GM23338 (cell line): Measurements from ENCODE around the gene PDZK1IP1. TPM values are rescaled to one million over a fixed set of nuclear protein-coding genes. Genes with fewer than 3 reads are reported as not detected.

ENCODE experiments used
- ATAC-seq: fragments of 200-7000 bp; cut with Tn5 transposase; 3 replicates; pipeline ENCODE4 v1.9.1; 2020
- DNase-seq: peaks from one replicate; pipeline ENCODE4 v3.0.0-alpha.2; 2015; ENCODE audit warnings: low spot score
- H2AFZ ChIP-seq: fragments of 200-600 bp; sonication (generic); 2 replicates; pipeline ENCODE4 v1.8.0; 2016; ENCODE audit warnings: antibody characterized with exemption, mild to moderate bottlenecking, moderate library complexity
- H3F3A ChIP-seq: fragments of 200-600 bp; sonication (generic); replicated peaks from 2 replicates; pipeline ENCODE4 v1.8.0; 2017; ENCODE audit warnings: antibody characterized with exemption, mixed run types, low read depth
- H3K27ac ChIP-seq: fragments of 200-600 bp; sonication (generic); 2 replicates; pipeline ENCODE4 v1.6.1; 2016; ENCODE audit warnings: low read depth
- H3K27me3 ChIP-seq: fragments of 200-600 bp; sonication (generic); 2 replicates; pipeline ENCODE4 v1.8.0; 2016; ENCODE audit warnings: mild to moderate bottlenecking, mixed run types, moderate library complexity; ENCODE audit not compliant: insufficient read depth
- H3K36me3 ChIP-seq: fragments of 200-600 bp; sonication (generic); 2 replicates; pipeline ENCODE4 v1.8.0; 2016; ENCODE audit warnings: mild to moderate bottlenecking; ENCODE audit not compliant: insufficient read depth
- H3K4me1 ChIP-seq: fragments of 200-600 bp; sonication (generic); 2 replicates; pipeline ENCODE4 v1.8.0; 2016; ENCODE audit warnings: mild to moderate bottlenecking, moderate library complexity; ENCODE audit not compliant: insufficient read depth
- H3K4me2 ChIP-seq: fragments of 200-600 bp; sonication (generic); 2 replicates; pipeline ENCODE4 v1.7.1; 2017; ENCODE audit warnings: mixed run types
- H3K4me3 ChIP-seq: fragments of 200-600 bp; sonication (generic); 2 replicates; pipeline ENCODE4 v1.6.1; 2016; ENCODE audit warnings: mixed run types
- H3K79me2 ChIP-seq: fragments of 200-600 bp; sonication (generic); replicated peaks from 2 replicates; pipeline ENCODE4 v1.8.0; 2017; ENCODE audit warnings: mild to moderate bottlenecking; ENCODE audit not compliant: insufficient read depth
- H3K9me2 ChIP-seq: fragments of 200-600 bp; sonication (generic); 2 replicates; pipeline ENCODE4 v1.8.0; 2017; ENCODE audit not compliant: insufficient read depth
- H4K20me1 ChIP-seq: fragments of 200-600 bp; sonication (generic); replicated peaks from 2 replicates; pipeline ENCODE4 v1.8.0; 2017; ENCODE audit warnings: mild to moderate bottlenecking; ENCODE audit not compliant: insufficient read depth
- H3K27ac Mint-ChIP-seq: 2 replicates; pipeline ENCODE4 v1.8.0; 2020; ENCODE audit warnings: inconsistent platforms, mild to moderate bottlenecking, moderate library complexity, mixed read lengths
- H3K27me3 Mint-ChIP-seq: 3 replicates; pipeline ENCODE4 v1.8.0; 2022; ENCODE audit warnings: low read depth, mild to moderate bottlenecking, moderate library complexity, mixed read lengths, inconsistent platforms; ENCODE audit not compliant: insufficient read depth, poor library complexity
- H3K36me3 Mint-ChIP-seq: 3 replicates; pipeline ENCODE4 v1.8.0; 2021; ENCODE audit warnings: low read depth, mild to moderate bottlenecking, inconsistent platforms, moderate library complexity, mixed read lengths
- H3K4me1 Mint-ChIP-seq: 3 replicates; pipeline ENCODE4 v1.8.0; 2020; ENCODE audit warnings: mild to moderate bottlenecking, inconsistent platforms, mixed read lengths
- H3K4me3 Mint-ChIP-seq: 3 replicates; pipeline ENCODE4 v1.8.0; 2021; ENCODE audit warnings: moderate library complexity, mild to moderate bottlenecking, inconsistent platforms, mixed read lengths
- H3K9me3 Mint-ChIP-seq: 3 replicates; pipeline ENCODE4 v1.8.0; 2020; ENCODE audit warnings: moderate library complexity, mild to moderate bottlenecking, inconsistent platforms, mixed read lengths
- CREB1 ChIP-seq: fragments of 250-450 bp; sonication (Bioruptor Pico); IDR thresholded peaks from 2 replicates; pipeline ENCODE4 v1.5.0; 2020; ENCODE audit warnings: low read depth, mild to moderate bottlenecking, moderate library complexity
- EZH2phosphoT487 ChIP-seq: fragments of 200-600 bp; sonication (generic); IDR thresholded peaks from one replicate; pipeline ENCODE4 v1.8.1; 2018; ENCODE audit warnings: antibody characterized with exemption; ENCODE audit not compliant: unreplicated experiment
- JUNB ChIP-seq: IDR thresholded peaks from one replicate; pipeline ENCODE4 v1.6.1; 2016; ENCODE audit warnings: antibody characterized with exemption; ENCODE audit not compliant: unreplicated experiment
- NANOG ChIP-seq: IDR thresholded peaks from 2 replicates; pipeline ENCODE4 v1.6.1; 2016; ENCODE audit warnings: antibody characterized with exemption, borderline replicate concordance
- ZNF114 ChIP-seq: fragments of 250-450 bp; sonication (Bioruptor Pico); IDR thresholded peaks from 2 replicates; pipeline ENCODE4 v1.5.0; 2020; ENCODE audit warnings: mild to moderate bottlenecking, moderate library complexity
- ZNF331 ChIP-seq: fragments of 250-450 bp; sonication (Bioruptor Pico); IDR thresholded peaks from 2 replicates; pipeline ENCODE4 v1.5.0; 2020; ENCODE audit warnings: low read depth, mild to moderate bottlenecking, moderate library complexity
- polyA plus RNA-seq: library from polyadenylated mRNA; unstranded; fragments of >200 nt; fragmentation: Nextera tagmentation; extraction: Ambion mirVana; gene quantifications from 2 replicates; pipeline ENCODE4 v1.2.1, GENCODE V29; 2016
- total RNA-seq: library from RNA; depleted of rRNA; stranded (reverse); fragments of >200 nt; shearing (Covaris generic); gene quantifications from 2 replicates; pipeline ENCODE4 v1.2.3, GENCODE V29; 2014
- TF ChIP-seq, protein P1 (sequence below): IDR thresholded peaks from one replicate; pipeline ENCODE4 v1.6.1; 2018; ENCODE audit warnings: antibody characterized with exemption; ENCODE audit not compliant: unreplicated experiment
- TF ChIP-seq, protein P2 (sequence below): fragments of 250-450 bp; sonication (Bioruptor Pico); IDR thresholded peaks from 2 replicates; pipeline ENCODE4 v1.5.0; 2020; ENCODE audit warnings: mild to moderate bottlenecking, moderate library complexity
- TF ChIP-seq, protein P3 (sequence below): IDR thresholded peaks from 2 replicates; pipeline ENCODE4 v1.6.1; 2016; ENCODE audit warnings: antibody characterized with exemption
- TF ChIP-seq, protein P4 (sequence below), 2 experiments: fragments of 200-600 bp in 1 of 2; sonication (generic) in 1 of 2; conservative IDR thresholded peaks; 2 replicates each; pipeline versions ENCODE4 v1.5.1 to v1.6.1; 2016 to 2017; ENCODE audit warnings: antibody characterized with exemption in 2 of 2, low read depth in 2 of 2, mild to moderate bottlenecking in 2 of 2, moderate library complexity in 1 of 2

The PDZK1IP1 gene
- total and polyA plus RNA-seq, 2 experiments from 2014 or later = not detected

DNA sequence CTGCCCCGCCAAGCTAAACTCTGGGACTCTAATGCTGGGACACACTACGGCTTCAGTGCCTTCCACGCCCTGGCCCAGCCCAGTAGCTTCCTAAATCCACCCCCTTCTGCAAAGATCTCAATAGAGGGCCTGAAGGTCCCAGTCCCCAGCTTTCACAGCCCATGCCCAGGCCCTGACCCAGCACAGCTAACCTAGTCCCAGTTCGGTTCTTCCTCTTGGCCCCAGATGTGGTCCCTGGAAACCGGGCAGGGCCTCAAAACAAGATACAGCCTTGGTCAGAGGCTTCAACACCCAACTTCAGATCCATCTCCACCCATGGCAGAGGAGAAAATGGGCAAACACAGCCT lies 646 bp upstream of the PDZK1IP1 start:
- no peak for ATAC-seq
- Histone ChIP-seq H3F3A (no peaks in the 10 kb centered on the region), H3K4me2 (no peak overlapping the region), H3K79me2 (no peaks in the 10 kb centered on the region), H3K27ac (no peak overlapping the region), H3K36me3 (no peaks in the 10 kb centered on the region), H2AFZ (no peak overlapping the region), H3K4me3 (no peak overlapping the region), H4K20me1 (peaks cover 7% of the 10 kb centered on the region; the same call in 1 of the 2 replicates), H3K9me2 (0 out of 2 replicates have a peak, but pooled peaks cover 3% of the 10 kb centered on the region), H3K4me1 (peaks cover 25% of the 10 kb centered on the region), H3K27me3 (peaks cover 24% of the 10 kb centered on the region)
- H3K4me3 Mint-ChIP-seq = no peak overlapping the region
- TF ChIP-seq JUNB (no peak), CREB1 (CRISPR knock-in tag) (no peak), NANOG (no peak), ZNF114 (CRISPR knock-in tag) (no peak), ZNF331 (no peak), EZH2phosphoT487 (no peak)
- TF ChIP-seq, protein P1, sequence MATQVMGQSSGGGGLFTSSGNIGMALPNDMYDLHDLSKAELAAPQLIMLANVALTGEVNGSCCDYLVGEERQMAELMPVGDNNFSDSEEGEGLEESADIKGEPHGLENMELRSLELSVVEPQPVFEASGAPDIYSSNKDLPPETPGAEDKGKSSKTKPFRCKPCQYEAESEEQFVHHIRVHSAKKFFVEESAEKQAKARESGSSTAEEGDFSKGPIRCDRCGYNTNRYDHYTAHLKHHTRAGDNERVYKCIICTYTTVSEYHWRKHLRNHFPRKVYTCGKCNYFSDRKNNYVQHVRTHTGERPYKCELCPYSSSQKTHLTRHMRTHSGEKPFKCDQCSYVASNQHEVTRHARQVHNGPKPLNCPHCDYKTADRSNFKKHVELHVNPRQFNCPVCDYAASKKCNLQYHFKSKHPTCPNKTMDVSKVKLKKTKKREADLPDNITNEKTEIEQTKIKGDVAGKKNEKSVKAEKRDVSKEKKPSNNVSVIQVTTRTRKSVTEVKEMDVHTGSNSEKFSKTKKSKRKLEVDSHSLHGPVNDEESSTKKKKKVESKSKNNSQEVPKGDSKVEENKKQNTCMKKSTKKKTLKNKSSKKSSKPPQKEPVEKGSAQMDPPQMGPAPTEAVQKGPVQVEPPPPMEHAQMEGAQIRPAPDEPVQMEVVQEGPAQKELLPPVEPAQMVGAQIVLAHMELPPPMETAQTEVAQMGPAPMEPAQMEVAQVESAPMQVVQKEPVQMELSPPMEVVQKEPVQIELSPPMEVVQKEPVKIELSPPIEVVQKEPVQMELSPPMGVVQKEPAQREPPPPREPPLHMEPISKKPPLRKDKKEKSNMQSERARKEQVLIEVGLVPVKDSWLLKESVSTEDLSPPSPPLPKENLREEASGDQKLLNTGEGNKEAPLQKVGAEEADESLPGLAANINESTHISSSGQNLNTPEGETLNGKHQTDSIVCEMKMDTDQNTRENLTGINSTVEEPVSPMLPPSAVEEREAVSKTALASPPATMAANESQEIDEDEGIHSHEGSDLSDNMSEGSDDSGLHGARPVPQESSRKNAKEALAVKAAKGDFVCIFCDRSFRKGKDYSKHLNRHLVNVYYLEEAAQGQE = no peak
- TF ChIP-seq, protein P2, sequence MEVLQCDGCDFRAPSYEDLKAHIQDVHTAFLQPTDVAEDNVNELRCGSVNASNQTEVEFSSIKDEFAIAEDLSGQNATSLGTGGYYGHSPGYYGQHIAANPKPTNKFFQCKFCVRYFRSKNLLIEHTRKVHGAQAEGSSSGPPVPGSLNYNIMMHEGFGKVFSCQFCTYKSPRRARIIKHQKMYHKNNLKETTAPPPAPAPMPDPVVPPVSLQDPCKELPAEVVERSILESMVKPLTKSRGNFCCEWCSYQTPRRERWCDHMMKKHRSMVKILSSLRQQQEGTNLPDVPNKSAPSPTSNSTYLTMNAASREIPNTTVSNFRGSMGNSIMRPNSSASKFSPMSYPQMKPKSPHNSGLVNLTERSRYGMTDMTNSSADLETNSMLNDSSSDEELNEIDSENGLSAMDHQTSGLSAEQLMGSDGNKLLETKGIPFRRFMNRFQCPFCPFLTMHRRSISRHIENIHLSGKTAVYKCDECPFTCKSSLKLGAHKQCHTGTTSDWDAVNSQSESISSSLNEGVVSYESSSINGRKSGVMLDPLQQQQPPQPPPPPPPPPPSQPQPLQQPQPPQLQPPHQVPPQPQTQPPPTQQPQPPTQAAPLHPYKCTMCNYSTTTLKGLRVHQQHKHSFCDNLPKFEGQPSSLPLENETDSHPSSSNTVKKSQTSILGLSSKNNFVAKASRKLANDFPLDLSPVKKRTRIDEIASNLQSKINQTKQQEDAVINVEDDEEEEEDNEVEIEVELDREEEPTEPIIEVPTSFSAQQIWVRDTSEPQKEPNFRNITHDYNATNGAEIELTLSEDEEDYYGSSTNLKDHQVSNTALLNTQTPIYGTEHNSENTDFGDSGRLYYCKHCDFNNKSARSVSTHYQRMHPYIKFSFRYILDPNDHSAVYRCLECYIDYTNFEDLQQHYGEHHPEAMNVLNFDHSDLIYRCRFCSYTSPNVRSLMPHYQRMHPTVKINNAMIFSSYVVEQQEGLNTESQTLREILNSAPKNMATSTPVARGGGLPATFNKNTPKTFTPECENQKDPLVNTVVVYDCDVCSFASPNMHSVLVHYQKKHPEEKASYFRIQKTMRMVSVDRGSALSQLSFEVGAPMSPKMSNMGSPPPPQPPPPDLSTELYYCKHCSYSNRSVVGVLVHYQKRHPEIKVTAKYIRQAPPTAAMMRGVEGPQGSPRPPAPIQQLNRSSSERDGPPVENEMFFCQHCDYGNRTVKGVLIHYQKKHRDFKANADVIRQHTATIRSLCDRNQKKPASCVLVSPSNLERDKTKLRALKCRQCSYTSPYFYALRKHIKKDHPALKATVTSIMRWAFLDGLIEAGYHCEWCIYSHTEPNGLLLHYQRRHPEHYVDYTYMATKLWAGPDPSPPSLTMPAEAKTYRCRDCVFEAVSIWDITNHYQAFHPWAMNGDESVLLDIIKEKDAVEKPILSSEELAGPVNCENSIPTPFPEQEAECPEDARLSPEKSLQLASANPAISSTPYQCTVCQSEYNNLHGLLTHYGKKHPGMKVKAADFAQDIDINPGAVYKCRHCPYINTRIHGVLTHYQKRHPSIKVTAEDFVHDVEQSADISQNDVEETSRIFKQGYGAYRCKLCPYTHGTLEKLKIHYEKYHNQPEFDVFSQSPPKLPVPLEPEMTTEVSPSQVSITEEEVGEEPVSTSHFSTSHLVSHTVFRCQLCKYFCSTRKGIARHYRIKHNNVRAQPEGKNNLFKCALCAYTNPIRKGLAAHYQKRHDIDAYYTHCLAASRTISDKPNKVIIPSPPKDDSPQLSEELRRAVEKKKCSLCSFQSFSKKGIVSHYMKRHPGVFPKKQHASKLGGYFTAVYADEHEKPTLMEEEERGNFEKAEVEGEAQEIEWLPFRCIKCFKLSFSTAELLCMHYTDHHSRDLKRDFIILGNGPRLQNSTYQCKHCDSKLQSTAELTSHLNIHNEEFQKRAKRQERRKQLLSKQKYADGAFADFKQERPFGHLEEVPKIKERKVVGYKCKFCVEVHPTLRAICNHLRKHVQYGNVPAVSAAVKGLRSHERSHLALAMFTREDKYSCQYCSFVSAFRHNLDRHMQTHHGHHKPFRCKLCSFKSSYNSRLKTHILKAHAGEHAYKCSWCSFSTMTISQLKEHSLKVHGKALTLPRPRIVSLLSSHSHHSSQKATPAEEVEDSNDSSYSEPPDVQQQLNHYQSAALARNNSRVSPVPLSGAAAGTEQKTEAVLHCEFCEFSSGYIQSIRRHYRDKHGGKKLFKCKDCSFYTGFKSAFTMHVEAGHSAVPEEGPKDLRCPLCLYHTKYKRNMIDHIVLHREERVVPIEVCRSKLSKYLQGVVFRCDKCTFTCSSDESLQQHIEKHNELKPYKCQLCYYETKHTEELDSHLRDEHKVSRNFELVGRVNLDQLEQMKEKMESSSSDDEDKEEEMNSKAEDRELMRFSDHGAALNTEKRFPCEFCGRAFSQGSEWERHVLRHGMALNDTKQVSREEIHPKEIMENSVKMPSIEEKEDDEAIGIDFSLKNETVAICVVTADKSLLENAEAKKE = no peak
- TF ChIP-seq, protein P3, sequence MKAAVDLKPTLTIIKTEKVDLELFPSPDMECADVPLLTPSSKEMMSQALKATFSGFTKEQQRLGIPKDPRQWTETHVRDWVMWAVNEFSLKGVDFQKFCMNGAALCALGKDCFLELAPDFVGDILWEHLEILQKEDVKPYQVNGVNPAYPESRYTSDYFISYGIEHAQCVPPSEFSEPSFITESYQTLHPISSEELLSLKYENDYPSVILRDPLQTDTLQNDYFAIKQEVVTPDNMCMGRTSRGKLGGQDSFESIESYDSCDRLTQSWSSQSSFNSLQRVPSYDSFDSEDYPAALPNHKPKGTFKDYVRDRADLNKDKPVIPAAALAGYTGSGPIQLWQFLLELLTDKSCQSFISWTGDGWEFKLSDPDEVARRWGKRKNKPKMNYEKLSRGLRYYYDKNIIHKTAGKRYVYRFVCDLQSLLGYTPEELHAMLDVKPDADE = no peak
- TF ChIP-seq, protein P4, sequence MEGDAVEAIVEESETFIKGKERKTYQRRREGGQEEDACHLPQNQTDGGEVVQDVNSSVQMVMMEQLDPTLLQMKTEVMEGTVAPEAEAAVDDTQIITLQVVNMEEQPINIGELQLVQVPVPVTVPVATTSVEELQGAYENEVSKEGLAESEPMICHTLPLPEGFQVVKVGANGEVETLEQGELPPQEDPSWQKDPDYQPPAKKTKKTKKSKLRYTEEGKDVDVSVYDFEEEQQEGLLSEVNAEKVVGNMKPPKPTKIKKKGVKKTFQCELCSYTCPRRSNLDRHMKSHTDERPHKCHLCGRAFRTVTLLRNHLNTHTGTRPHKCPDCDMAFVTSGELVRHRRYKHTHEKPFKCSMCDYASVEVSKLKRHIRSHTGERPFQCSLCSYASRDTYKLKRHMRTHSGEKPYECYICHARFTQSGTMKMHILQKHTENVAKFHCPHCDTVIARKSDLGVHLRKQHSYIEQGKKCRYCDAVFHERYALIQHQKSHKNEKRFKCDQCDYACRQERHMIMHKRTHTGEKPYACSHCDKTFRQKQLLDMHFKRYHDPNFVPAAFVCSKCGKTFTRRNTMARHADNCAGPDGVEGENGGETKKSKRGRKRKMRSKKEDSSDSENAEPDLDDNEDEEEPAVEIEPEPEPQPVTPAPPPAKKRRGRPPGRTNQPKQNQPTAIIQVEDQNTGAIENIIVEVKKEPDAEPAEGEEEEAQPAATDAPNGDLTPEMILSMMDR (conservative IDR thresholded peaks at IDR 0.05; ENCODE audit: low read depth in 2 of 2) = no peak
- peaks cover 37% of the 10 kb centered on the region for H3K27me3 Mint-ChIP-seq
- H3K9me3 Mint-ChIP-seq = peaks cover 4% of the 10 kb centered on the region; the same call in 1 of the 3 replicates
- DNase-seq = no peak
- H3K27ac Mint-ChIP-seq = no peak overlapping the region
- H3K36me3 Mint-ChIP-seq = no peaks in the 10 kb centered on the region
- H3K4me1 Mint-ChIP-seq = peaks cover 36% of the 10 kb centered on the region
